ENCODE data around the gene SETD3. TPM values are rescaled to one million over a fixed set of nuclear protein-coding genes. Genes with fewer than 3 reads are reported as not detected.

Gene SETD3
- total RNA-seq, 1 experiment from 2014 or later, result 46.8 TPM

DNA sequence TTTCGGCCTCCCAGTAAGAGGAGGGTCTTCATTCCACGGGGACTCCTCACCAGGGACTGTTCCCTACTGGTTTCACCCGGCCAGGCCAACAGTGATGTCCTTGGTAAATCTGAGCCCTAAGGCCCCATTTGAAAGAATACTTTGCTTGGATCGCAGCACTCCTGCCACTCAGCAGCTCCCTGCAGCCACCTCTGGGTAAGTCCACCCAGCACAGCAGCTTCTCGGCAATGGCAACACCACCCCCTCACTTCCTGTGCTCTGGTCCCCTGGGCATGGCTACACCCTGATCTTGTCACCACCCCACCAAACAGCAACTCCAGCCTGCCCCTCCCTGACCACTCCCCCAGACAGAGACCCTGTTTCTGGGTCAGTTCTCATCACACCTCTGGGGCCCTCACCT lies 100.3 kb downstream of the SETD3 start:
- no peak for TF ChIP-seq EZH2phosphoT487 (IDR thresholded peaks at IDR 0.05; ENCODE audit: borderline replicate concordance, low read length)
- TF ChIP-seq, protein P1, sequence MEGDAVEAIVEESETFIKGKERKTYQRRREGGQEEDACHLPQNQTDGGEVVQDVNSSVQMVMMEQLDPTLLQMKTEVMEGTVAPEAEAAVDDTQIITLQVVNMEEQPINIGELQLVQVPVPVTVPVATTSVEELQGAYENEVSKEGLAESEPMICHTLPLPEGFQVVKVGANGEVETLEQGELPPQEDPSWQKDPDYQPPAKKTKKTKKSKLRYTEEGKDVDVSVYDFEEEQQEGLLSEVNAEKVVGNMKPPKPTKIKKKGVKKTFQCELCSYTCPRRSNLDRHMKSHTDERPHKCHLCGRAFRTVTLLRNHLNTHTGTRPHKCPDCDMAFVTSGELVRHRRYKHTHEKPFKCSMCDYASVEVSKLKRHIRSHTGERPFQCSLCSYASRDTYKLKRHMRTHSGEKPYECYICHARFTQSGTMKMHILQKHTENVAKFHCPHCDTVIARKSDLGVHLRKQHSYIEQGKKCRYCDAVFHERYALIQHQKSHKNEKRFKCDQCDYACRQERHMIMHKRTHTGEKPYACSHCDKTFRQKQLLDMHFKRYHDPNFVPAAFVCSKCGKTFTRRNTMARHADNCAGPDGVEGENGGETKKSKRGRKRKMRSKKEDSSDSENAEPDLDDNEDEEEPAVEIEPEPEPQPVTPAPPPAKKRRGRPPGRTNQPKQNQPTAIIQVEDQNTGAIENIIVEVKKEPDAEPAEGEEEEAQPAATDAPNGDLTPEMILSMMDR (conservative IDR thresholded peaks at IDR 0.05; ENCODE audit: low read depth, low read length), result no peak
- POLR2A ChIA-PET (ENCODE audit: unreplicated experiment), result no interaction called here
- Histone ChIP-seq H3K36me3 (ENCODE audit: low read depth, low read length) (no peaks in the 10 kb centered on the region), H3F3A (ENCODE audit: low read length, unreplicated experiment) (no peaks in the 10 kb centered on the region), H3K4me2 (ENCODE audit: low read length) (no peak overlapping the region), H3K27me3 (ENCODE audit: low read length) (no peaks in the 10 kb centered on the region), H3K4me1 (ENCODE audit: insufficient read depth, low read length) (peaks cover 21% of the 10 kb centered on the region), H3K4me3 (ENCODE audit: low read length) (no peak overlapping the region), H3K79me2 (ENCODE audit: low read length) (no peaks in the 10 kb centered on the region), H3K9me3 (ENCODE audit: low read length) (no peaks in the 10 kb centered on the region), H3K27ac (ENCODE audit: low read length) (no peak overlapping the region), H3K9ac (ENCODE audit: low read length) (no peak overlapping the region), H2AFZ (ENCODE audit: low read length) (no peak overlapping the region), H4K20me1 (ENCODE audit: low read length) (no peaks in the 10 kb centered on the region), H3K9me2 (replicated peaks; ENCODE audit: low read length) (no peaks in the 10 kb centered on the region)
- DNase-seq (no peak), ATAC-seq (no peak)
- intact Hi-C loops (cut with micrococcal nuclease), result no loop called here
- CTCF ChIA-PET, result no interaction called here
- no TSS peak for BruUV-seq (replicated peaks)

DNA sequence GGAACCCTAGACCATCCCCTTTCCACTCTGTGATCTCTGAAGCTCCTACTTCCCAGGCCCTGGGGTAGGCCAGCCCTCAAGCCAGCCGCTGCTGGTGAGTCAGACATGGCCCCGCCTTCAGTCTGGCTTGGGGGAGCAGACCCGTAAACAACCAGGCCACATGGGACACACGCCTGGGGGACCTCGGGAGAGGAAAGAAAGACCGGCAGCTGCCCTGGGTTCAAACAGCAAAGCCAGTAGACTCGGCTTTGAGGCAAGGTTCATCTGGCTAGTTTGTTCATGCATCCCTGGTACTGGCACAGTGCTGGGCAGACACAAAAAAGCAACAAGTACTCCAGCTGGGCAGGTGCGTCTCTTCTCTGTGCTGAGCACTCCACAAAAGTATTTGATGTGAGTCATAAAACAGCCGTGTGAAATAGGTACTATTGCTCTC lies 101.9 kb downstream of the SETD3 start:
- ATAC-seq (peak; percentile 79), DNase-seq (peak; percentile 72)
- Histone ChIP-seq H3K27me3 (ENCODE audit: low read length) (peaks cover 7% of the 10 kb centered on the region), H3K4me2 (ENCODE audit: low read length) (peak overlapping the region; percentile 75), H3K4me1 (ENCODE audit: insufficient read depth, low read length) (peaks cover 19% of the 10 kb centered on the region), H3K36me3 (ENCODE audit: low read depth, low read length) (no peaks in the 10 kb centered on the region), H3K27ac (ENCODE audit: low read length) (no peak overlapping the region), H3K4me3 (ENCODE audit: low read length) (no peak overlapping the region), H3K9ac (ENCODE audit: low read length) (no peak overlapping the region), H3F3A (ENCODE audit: low read length, unreplicated experiment) (no peaks in the 10 kb centered on the region), H2AFZ (ENCODE audit: low read length) (peak overlapping the region; percentile 61), H3K9me2 (replicated peaks; ENCODE audit: low read length) (no peaks in the 10 kb centered on the region), H3K79me2 (ENCODE audit: low read length) (no peaks in the 10 kb centered on the region), H3K9me3 (ENCODE audit: low read length) (no peaks in the 10 kb centered on the region), H4K20me1 (ENCODE audit: low read length) (no peaks in the 10 kb centered on the region)
- ChIA-PET POLR2A (ENCODE audit: unreplicated experiment) (no interaction called here), CTCF (interaction anchor here (0.5 to 1.4 kb wide), 3 partner anchors 14 to 59 kb away, joined by 3 to 4 read pairs (median 4); no protein-coding TSS in a partner anchor)
- BruUV-seq (replicated peaks), result no TSS peak
- TF ChIP-seq EZH2phosphoT487 (IDR thresholded peaks at IDR 0.05; ENCODE audit: borderline replicate concordance, low read length) (no peak), EZH2 (IDR thresholded peaks at IDR 0.05; ENCODE audit: low read length, unreplicated experiment) (no peak)
- TF ChIP-seq, protein P1 (conservative IDR thresholded peaks at IDR 0.05; ENCODE audit: low read depth, low read length), result no peak
- intact Hi-C loops (cut with micrococcal nuclease), result no loop called here

DNA sequence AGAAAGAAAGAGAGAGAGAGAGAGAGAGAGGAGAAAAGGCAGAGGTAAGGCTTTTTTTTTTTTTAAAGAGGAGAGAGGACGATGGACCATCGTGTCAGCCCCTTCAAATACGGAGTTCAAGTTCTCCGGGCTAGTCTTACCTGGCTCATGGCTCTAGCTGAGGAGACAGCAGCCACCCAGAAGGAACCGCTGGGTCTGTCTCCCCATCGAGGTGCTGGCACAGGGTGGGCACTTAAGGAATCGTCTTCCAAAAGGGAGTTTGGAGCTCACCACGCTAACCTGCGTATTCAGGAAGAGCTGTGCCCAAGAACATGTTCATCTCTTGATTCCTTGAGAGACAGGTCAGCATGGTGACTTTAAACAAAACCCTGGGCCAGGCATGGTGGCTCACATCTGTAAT lies 102.7 kb downstream of the SETD3 start:
- no peak for DNase-seq
- H3K4me2 ChIP-seq (ENCODE audit: low read length), result no peak overlapping the region
- H3K4me3 ChIP-seq (ENCODE audit: low read length), result no peak overlapping the region
- H3F3A ChIP-seq (ENCODE audit: low read length, unreplicated experiment), result no peaks in the 10 kb centered on the region
- H3K36me3 ChIP-seq (ENCODE audit: low read depth, low read length), result no peaks in the 10 kb centered on the region
- H3K27me3 ChIP-seq (ENCODE audit: low read length), result peaks cover 7% of the 10 kb centered on the region
- intact Hi-C loops (cut with micrococcal nuclease), result no loop called here
- H3K79me2 ChIP-seq (ENCODE audit: low read length), result no peaks in the 10 kb centered on the region
- H3K9me2 ChIP-seq (replicated peaks; ENCODE audit: low read length), result no peaks in the 10 kb centered on the region
- no peak overlapping the region for H3K27ac ChIP-seq (ENCODE audit: low read length)
- no TSS peak for BruUV-seq (replicated peaks)
- ATAC-seq, result no peak
- H2AFZ ChIP-seq (ENCODE audit: low read length), result no peak overlapping the region
- ChIA-PET CTCF (interaction anchor here (0.6 to 1.4 kb wide), 2 partner anchors 38 to 58 kb away, joined by 3 to 4 read pairs; no protein-coding TSS in a partner anchor), POLR2A (ENCODE audit: unreplicated experiment) (no interaction called here)
- no peak for TF ChIP-seq EZH2phosphoT487 (IDR thresholded peaks at IDR 0.05; ENCODE audit: borderline replicate concordance, low read length)
- TF ChIP-seq, protein P1 (conservative IDR thresholded peaks at IDR 0.05; ENCODE audit: low read depth, low read length), result no peak
- no peak for TF ChIP-seq EZH2 (IDR thresholded peaks at IDR 0.05; ENCODE audit: low read length, unreplicated experiment)
- no peaks in the 10 kb centered on the region for H3K9me3 ChIP-seq (ENCODE audit: low read length)
- H3K4me1 ChIP-seq (ENCODE audit: insufficient read depth, low read length), result peaks cover 11% of the 10 kb centered on the region
- no peaks in the 10 kb centered on the region for H4K20me1 ChIP-seq (ENCODE audit: low read length)
- no peak overlapping the region for H3K9ac ChIP-seq (ENCODE audit: low read length)
